Uterus (tissue), 4 donors: ENCODE measurements around the gene EEF1AKMT4. TPM values are rescaled to one million over a fixed set of nuclear protein-coding genes. Genes with fewer than 3 reads are reported as not detected.

Experiments used
- DNase-seq, 2 donors: peaks; one replicate each; pipeline ENCODE4 v3.0.0-alpha.2; 2019 to 2020
- H3K27ac ChIP-seq, 2 donors: fragments of 200-600 bp; sonication (generic); 1 replicate in 1 of 2; 2 replicates in 1 of 2; pipeline ENCODE4 v1.5.1; 2016 to 2018
- H3K27me3 ChIP-seq, 2 donors: fragments of 200-600 bp; sonication (generic); one replicate each; pipeline ENCODE4 v1.5.1; 2018 to 2019; ENCODE audit warnings: control low read depth in 1 of 2
- H3K36me3 ChIP-seq, 2 donors: fragments of 200-600 bp; sonication (generic); one replicate each; pipeline ENCODE4 v1.5.1; 2019; ENCODE audit warnings: control low read depth in 1 of 2
- H3K4me1 ChIP-seq, 2 donors: fragments of 200-600 bp; sonication (generic); one replicate each; pipeline ENCODE4 v1.5.1; 2018 to 2019; ENCODE audit warnings: control low read depth in 1 of 2
- H3K4me3 ChIP-seq, 2 donors: fragments of 200-600 bp; sonication (generic); 1 replicate in 1 of 2; 2 replicates in 1 of 2; pipeline ENCODE4 v1.5.1; 2018 to 2019; ENCODE audit warnings: mild to moderate bottlenecking in 1 of 2
- H3K9me3 ChIP-seq, 2 donors: fragments of 200-600 bp; sonication (generic); one replicate each; pipeline ENCODE4 v1.5.1; 2019; ENCODE audit warnings: control low read depth in 1 of 2
- POLR2A ChIP-seq, 2 donors: fragments of 450-650 bp; IDR thresholded peaks; one replicate each; pipeline ENCODE4 v1.6.1; 2016; ENCODE audit warnings: antibody characterized with exemption in 2 of 2, mild to moderate bottlenecking in 1 of 2, moderate library complexity in 1 of 2
- intact Hi-C: fragments of 100-400 bp; cut with DNase I; formaldehyde crosslinking; loops from one replicate; pipeline ENCODE4 v1.15.1; 2023; ENCODE audit warnings: low total_unique reads
- total RNA-seq, 4 donors: library from RNA; depleted of rRNA in 3 of 4; stranded (reverse); fragments of >200 nt in 3 of 4; gene quantifications; one replicate each; pipeline versions ENCODE4 v1.1.0 to v1.2.4, GENCODE V29; 2014 to 2023
- TF ChIP-seq, protein P1 (sequence below), 4 experiments: fragments of 200-600 bp in 2 of 4; fragments of 450-650 bp in 2 of 4; sonication (generic) in 2 of 4; IDR thresholded peaks; one replicate each; pipeline ENCODE4 v1.5.1; 2016 to 2019; ENCODE audit warnings: antibody characterized with exemption in 4 of 4, mild to moderate bottlenecking in 2 of 4, moderate library complexity in 1 of 4
- donor health status: DM: yes; HTN: yes; CAD: no.

The EEF1AKMT4 gene
- total RNA-seq, 4 donors from 2014 or later: 0.51 to 4.7 (median 2.2) TPM

- intact Hi-C loops: no loop called here
- no peaks in the 10 kb centered on the region for H3K36me3 ChIP-seq
- no peak for TF ChIP-seq POLR2A (IDR thresholded peaks at IDR 0.05)
- TF ChIP-seq, protein P1, sequence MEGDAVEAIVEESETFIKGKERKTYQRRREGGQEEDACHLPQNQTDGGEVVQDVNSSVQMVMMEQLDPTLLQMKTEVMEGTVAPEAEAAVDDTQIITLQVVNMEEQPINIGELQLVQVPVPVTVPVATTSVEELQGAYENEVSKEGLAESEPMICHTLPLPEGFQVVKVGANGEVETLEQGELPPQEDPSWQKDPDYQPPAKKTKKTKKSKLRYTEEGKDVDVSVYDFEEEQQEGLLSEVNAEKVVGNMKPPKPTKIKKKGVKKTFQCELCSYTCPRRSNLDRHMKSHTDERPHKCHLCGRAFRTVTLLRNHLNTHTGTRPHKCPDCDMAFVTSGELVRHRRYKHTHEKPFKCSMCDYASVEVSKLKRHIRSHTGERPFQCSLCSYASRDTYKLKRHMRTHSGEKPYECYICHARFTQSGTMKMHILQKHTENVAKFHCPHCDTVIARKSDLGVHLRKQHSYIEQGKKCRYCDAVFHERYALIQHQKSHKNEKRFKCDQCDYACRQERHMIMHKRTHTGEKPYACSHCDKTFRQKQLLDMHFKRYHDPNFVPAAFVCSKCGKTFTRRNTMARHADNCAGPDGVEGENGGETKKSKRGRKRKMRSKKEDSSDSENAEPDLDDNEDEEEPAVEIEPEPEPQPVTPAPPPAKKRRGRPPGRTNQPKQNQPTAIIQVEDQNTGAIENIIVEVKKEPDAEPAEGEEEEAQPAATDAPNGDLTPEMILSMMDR (IDR thresholded peaks at IDR 0.05): no peak
- peaks cover 0 to 5% of the 10 kb centered on the region in 2 donors for H3K27me3 ChIP-seq
- no peaks in the 10 kb centered on the region for H3K9me3 ChIP-seq
- H3K4me1 ChIP-seq: peaks cover 0 to 9% of the 10 kb centered on the region in 2 donors
- H3K4me3 ChIP-seq: no peak overlapping the region
- no peak overlapping the region for H3K27ac ChIP-seq
- no peak for DNase-seq
These were observed 6.0 kb downstream of the EEF1AKMT4 start for GRCh38 chr3:184255291-184256039.

GRCh38 chr3:184257083-184257915 is 7.8 kb downstream of the EEF1AKMT4 start:
- DNase-seq: no peak
- H3K27ac ChIP-seq: no peak overlapping the region
- H3K4me1 ChIP-seq: peaks cover 0 to 22% of the 10 kb centered on the region in 2 donors
- H3K4me3 ChIP-seq: no peak overlapping the region
- intact Hi-C loops: no loop called here
- no peaks in the 10 kb centered on the region for H3K9me3 ChIP-seq
- no peaks in the 10 kb centered on the region for H3K36me3 ChIP-seq
- TF ChIP-seq, protein P1 (IDR thresholded peaks at IDR 0.05): no peak
- TF ChIP-seq POLR2A (IDR thresholded peaks at IDR 0.05): no peak
- H3K27me3 ChIP-seq: peaks cover 8 to 19% of the 10 kb centered on the region in 2 donors

GRCh38 chr3:184258926-184259325 is 9.5 kb downstream of the EEF1AKMT4 start:
- no peak for DNase-seq
- Histone ChIP-seq H3K27ac (no peak overlapping the region), H3K4me3 (no peak overlapping the region), H3K27me3 (peaks cover 21 to 27% of the 10 kb centered on the region in 2 donors), H3K9me3 (no peaks in the 10 kb centered on the region), H3K4me1 (peaks cover 0 to 24% of the 10 kb centered on the region in 2 donors), H3K36me3 (no peaks in the 10 kb centered on the region)
- intact Hi-C loops: no loop called here
- no peak for TF ChIP-seq POLR2A (IDR thresholded peaks at IDR 0.05)
- TF ChIP-seq, protein P1 (IDR thresholded peaks at IDR 0.05): no peak

DNA sequence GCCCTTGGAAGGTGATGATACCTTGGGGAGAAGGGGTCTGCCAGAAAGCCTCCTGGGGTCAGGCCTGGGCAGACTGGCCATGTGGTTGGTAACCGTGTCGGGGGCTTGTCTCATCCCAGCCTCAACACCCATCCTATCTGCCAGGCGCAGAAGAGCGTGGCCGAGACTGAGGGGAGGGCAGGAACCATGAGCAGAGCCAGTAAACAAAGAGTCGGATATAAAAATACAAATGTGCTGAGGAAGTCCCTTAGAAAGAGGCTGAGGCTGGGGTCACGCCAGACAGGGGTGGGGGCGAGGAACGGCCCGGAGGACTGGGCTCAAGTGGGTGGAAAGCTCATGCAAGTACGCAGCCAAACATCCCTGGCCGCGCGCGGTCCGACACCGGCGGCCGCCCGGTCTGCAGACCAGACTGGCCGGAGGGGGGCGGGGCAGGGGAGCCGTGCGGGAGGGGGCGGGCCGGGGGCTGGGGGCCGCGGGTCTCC is 10.0 kb downstream of the EEF1AKMT4 start:
- Histone ChIP-seq H3K4me1 (peaks cover 0 to 24% of the 10 kb centered on the region in 2 donors), H3K9me3 (no peaks in the 10 kb centered on the region), H3K27me3 (peaks cover 24 to 27% of the 10 kb centered on the region in 2 donors), H3K4me3 (no peak overlapping the region), H3K27ac (no peak overlapping the region), H3K36me3 (no peaks in the 10 kb centered on the region)
- no peak for DNase-seq
- TF ChIP-seq POLR2A (IDR thresholded peaks at IDR 0.05): no peak
- TF ChIP-seq, protein P1 (IDR thresholded peaks at IDR 0.05): no peak
- intact Hi-C loops: no loop called here
